Activated CD4-positive, alpha-beta T cell treated with anti-CD3 and anti-CD28 coated beads for 48 hours (primary cell): ENCODE data around the gene SLC28A2.
"Not testable (repeated sequence)": the region's sequence is repeated elsewhere in the genome, so short reads cannot be mapped to it uniquely, and the experiment has no call there.

ENCODE experiments used
- DNase-seq: peaks from one replicate; pipeline ENCODE4 v3.0.0-alpha.2; 2020

The SLC28A2 gene

DNA sequence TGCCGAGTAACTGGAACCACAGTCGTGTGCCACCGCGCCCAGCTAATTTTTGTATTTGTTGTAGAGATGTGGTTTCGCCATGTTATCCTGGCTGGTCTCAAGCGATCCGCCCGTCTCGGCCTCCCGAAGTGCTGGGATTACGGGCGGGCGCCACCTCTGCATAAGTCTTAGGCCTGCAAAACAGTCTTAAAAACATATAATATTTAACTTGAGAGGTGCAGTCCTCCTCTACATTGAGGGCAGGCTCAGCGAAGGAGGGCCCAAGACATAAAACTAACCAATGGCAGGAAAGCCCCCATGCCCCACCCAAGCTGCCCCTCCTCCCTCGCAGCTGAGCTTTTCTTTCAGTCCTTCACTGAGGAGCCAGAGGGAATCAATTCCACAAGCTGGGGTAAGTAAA is at the start of gene SLC28A2:
Gene SLC28A2 (plus strand): TSS at position 347 of the 400 bp plus-strand sequence. CDS start 982 bp downstream, outside the sequence.
- no peak for DNase-seq

- no peak for DNase-seq
Measured at GRCh38 chr15:45203182-45203581, 48.9 kb upstream of the SLC28A2 start.

GRCh38 chr15:45205192-45205591 is 46.8 kb upstream of the SLC28A2 start:
- peak; percentile 81 for DNase-seq

DNA sequence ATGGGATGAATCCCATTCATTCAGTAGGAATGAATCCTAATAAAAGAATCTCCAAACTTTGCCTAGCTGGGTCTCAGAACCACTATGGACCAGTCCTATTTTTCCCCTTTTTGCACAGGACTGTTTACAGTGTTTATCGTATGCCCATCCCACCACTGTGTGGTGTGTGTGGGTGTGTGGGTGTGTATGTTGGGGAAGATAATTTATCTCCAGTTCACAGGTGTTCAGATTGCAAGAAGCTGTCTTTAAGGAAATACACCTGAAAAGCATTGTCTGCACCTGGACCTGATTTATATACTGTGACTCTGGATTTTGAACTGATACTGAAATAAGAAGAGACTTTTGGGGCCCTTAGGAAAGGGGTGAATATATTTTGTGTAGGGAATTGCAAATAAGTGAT is 39.5 kb upstream of the SLC28A2 start:
- DNase-seq = no peak

- no peak for DNase-seq
Measured at GRCh38 chr15:45221053-45221599, 30.9 kb upstream of the SLC28A2 start.

- no peak for DNase-seq
Measured at GRCh38 chr15:45221967-45222366, 30.1 kb upstream of the SLC28A2 start.

DNA sequence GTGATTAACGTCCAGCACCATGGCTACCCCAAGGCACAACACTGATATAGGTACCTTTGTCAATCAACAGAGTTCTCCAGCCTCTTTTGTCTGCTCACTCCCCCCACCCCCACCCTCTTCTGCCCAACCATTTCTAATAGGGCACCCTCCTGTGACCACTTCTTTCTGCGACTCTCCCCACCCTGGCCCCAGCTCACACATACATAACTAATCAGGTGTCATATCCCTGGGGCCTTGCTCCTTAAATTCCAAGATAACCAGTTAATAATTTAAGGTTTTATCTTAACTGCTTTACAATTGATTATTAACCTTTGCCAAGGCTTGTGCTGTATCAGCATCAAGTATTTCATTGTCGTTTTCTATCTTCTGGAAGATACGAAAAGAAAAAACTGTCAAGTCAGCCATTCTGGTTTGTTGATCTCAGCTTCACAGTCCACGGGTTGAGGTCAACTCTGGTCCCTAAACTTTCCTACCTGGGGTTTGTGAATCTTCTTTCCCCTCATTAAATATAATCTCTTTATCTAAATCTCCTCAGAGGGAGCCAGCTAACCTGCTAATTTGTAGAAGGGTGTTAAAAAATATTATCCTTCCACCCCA is 27.3 kb upstream of the SLC28A2 start:
- DNase-seq = no peak

- peak; percentile 13 for DNase-seq
Measured at GRCh38 chr15:45225506-45226273, 26.3 kb upstream of the SLC28A2 start.

DNA sequence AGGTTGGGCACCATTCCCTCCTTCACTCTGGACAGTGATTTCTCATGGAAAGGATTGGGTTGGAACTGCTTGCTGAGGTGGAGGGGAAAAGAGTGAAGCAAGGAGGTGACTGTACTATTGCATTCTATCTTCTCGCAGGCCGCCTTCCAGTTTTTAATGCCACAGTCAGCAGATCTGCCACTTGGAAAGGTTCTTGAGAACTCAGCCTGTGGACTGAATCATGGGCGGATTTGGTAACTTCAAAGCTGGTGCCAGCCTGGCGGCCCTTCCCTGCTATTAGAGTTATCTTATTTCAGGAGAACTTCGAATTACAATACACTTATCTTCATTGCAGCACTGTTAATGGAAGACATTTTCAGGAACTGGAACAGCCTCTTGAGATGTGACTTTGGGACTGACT is 23.1 kb upstream of the SLC28A2 start:
- no peak for DNase-seq

- no peak for DNase-seq
Measured at GRCh38 chr15:45230245-45230965, 21.6 kb upstream of the SLC28A2 start.

GRCh38 chr15:45231132-45231531 is 20.9 kb upstream of the SLC28A2 start:
- DNase-seq = no peak

DNA sequence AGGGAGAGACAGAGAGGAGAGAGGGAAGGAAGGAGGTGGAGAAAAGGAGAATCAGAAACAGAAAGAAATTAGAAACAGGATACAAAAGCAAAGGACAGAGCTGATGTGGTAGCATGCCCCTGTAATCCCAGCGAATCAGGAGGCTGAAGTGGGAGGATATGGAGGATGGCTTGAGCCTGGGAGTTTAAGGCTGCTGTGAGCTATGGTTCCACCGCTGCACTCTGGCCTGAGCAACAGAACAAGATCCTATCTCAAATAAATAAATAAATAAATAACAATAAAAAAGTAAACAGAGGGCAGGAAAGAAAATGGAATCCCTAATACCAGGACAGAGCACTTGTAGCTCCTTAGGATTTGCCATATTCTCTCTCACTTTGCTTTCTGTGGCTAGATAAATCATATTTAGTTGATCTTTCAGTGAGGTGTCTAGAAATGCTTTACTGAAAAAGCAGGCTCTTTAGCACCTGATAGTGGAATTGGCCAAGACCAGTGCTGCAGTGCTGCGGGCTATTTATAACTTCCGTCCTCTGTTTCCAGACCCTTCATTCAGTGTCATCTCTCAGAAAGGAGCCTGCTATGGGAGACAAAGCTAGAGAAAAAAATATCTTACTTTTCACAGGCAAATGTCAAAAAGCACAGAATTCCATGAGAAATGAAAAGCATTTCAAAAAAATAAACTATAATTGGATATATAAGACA is 20.0 kb upstream of the SLC28A2 start:
- no peak for DNase-seq

GRCh38 chr15:45234562-45235235 is 17.3 kb upstream of the SLC28A2 start:
- DNase-seq = no peak

DNA sequence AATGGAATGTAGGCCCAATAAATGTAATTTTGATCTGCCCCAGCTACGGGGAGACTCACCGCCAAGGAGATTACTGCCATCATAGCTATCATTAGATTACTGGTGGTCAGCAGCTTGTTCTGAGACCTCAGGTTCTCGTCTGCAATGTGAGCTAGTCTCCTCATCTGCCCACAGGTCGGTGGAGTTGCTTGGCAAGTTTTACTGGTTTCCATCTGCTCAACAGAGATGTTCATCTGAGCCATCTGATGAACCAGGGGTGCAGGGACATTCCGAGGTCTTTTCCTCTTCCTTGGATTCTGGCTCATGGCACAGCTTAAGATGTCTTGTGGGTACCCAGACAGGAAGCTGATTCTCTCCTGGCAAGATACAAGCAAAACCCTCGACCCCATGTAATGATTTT is 15.2 kb upstream of the SLC28A2 start:
- DNase-seq = not testable (repeated sequence)

- peak; percentile 3 for DNase-seq
Measured at GRCh38 chr15:45242289-45242688, 9.7 kb upstream of the SLC28A2 start.

DNA sequence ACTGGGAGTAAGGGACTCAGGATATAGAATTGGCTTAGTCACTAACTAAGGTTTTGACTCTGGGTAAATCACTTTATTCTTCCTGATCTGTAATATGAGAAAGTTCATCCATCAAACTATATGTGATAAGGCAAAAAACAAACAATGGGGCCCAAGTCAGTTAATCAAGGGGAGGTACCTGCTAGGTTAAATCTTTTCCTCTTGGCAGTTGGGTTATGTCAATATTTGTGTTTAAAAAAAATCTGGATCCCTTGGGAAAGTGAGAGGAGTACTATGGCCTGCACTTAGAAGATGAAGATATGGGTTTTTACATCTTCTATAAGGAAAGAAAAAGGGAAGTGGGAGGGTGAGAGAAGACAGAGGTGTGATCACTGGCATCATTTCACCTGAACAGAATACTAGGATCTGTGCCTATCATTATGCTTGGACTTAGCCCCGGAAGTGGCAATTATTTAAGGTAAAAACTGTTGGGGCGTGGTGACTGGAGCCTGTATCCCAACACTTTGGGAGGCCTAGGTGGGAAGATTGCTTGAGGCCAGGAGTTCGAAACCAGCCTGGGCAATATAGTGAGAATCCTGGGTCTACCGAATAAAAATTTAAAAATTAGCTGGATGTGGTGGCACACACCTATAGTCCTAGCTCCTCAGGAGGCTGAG is 2.8 kb upstream of the SLC28A2 start:
- DNase-seq = no peak

- DNase-seq = no peak
Measured at GRCh38 chr15:45253330-45253729, 1.3 kb downstream of the SLC28A2 start.

- DNase-seq = no peak
Measured at GRCh38 chr15:45254405-45254804, 2.4 kb downstream of the SLC28A2 start.

- not testable (repeated sequence) for DNase-seq
Measured at GRCh38 chr15:45254824-45255223, 2.8 kb downstream of the SLC28A2 start.

DNA sequence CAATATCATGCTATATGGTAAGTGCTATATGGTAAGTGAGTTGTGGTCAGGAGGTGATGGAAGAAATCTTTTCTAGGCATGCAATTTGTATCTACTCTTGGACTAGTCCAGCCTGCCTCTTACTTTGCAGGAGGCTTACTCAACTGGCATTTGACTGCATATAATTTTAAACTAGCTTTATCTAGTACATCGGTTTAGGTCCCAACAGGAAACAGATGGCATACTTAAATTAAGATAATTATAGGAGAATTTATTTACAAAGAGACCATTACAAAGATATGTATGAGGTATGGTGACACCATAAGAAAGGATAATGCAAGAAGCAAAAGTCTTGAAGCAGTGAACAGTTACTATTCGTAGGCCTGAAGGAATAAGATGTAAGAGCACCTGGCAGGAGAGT is 7.8 kb downstream of the SLC28A2 start:
- DNase-seq = no peak

GRCh38 chr15:45262906-45263461 is 10.9 kb downstream of the SLC28A2 start:
- no peak for DNase-seq

GRCh38 chr15:45263854-45264253 is 11.8 kb downstream of the SLC28A2 start:
- no peak for DNase-seq
